Measurements from ENCODE around the gene HIGD1A.

DNA sequence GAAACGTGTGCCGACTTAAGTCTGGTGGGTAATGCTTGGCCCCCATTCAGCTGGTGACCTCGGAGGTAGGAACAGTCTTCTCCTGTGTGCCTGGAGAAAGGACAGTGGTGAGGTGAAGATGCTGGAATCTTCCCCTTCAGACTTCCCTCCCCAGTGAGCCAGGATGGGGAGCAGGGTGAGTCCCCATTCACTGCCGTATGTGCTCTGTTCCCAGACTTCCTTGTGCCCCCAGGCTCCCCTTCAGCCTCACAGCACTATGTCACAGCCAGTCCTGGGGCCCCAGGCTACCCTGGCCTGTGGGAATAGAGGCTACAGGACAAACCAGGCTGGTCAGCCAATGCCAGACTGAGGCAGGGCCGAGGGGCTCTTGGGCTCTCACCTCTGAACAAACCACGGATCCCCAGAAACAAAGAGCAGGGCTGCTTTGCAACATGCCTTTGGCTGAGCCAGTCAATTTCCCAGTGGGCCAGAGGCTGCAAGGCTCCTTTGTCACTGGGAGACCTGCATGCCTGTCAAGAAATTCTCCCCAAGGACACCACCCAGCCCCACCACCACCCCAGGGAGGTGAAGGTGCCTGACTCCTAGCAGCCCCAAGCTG is 69.9 kb downstream of the HIGD1A start:
- TF ChIP-seq POLR2AphosphoS5 (IDR thresholded peaks at IDR 0.05) (no peak), CTCF (IDR thresholded peaks at IDR 0.05; ENCODE audit: poor library complexity, severe bottlenecking) (no peak), EZH2 (IDR thresholded peaks at IDR 0.05; ENCODE audit: borderline replicate concordance, insufficient read depth, low read length, poor library complexity, severe bottlenecking) (no peak)

Measured in neural cell (in vitro differentiated cells).